ENCODE results near the gene GNAT1. TPM values are rescaled to one million over a fixed set of nuclear protein-coding genes. Genes with fewer than 3 reads are reported as not detected.

GNAT1 gene
- total RNA-seq, 2 donors from 2014 or later = not detected

GRCh38 chr3:50168388-50168787 is 23.0 kb upstream of the GNAT1 start:
- WGBS = 43% methylated on average over 9 of the region's 9 CpGs
- Histone ChIP-seq H3K27ac (peak overlapping the region; percentile 46 to 83), H3K4me1 (replicated peaks) (peaks cover 47% of the 10 kb centered on the region), H3K4me3 (no peak overlapping the region), H3K36me3 (no peaks in the 10 kb centered on the region), H3K9me3 (no peaks in the 10 kb centered on the region), H3K27me3 (replicated peaks; ENCODE audit: insufficient read depth) (no peaks in the 10 kb centered on the region)
- TF ChIP-seq POLR2AphosphoS5 (IDR thresholded peaks at IDR 0.05) (no peak), CTCF (IDR thresholded peaks at IDR 0.05) (no peak), POLR2A (IDR thresholded peaks at IDR 0.05) (no peak)
- DNase-seq (ENCODE audit: low spot score) = no peak
- intact Hi-C loops (cut with DNase I) = no loop called here

DNA sequence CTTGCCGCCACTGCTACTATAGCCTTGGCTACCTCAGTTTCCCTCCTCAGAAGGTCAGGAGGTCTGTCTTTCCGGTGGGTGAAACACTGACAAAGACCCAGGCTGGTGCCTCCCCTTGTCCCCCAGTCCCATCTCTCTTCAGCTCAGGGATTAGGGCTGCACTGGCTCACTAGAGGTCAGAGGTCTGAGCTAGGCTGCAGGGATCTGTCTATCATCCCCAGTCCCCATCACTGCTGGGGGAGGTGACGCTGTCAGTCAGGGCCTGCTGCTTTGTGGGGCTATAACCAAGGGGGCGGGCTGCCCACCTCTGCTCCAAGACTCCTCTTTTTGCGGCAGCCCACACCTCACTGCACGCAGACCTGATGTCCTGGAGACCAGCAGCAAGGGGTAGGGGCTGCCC is 22.6 kb upstream of the GNAT1 start:
- no peak for TF ChIP-seq CTCF (IDR thresholded peaks at IDR 0.05)
- TF ChIP-seq POLR2AphosphoS5 (IDR thresholded peaks at IDR 0.05) = no peak
- no peak for TF ChIP-seq POLR2A (IDR thresholded peaks at IDR 0.05)
- no peak for DNase-seq (ENCODE audit: low spot score)
- 85% methylated on average over 4 of the region's 6 CpGs for WGBS
- H3K4me1 ChIP-seq (replicated peaks) = peaks cover 47% of the 10 kb centered on the region
- intact Hi-C loops (cut with DNase I) = no loop called here
- no peak overlapping the region for H3K4me3 ChIP-seq
- H3K27ac ChIP-seq = peak overlapping the region; percentile 46 to 83
- H3K27me3 ChIP-seq (replicated peaks; ENCODE audit: insufficient read depth) = no peaks in the 10 kb centered on the region
- no peaks in the 10 kb centered on the region for H3K36me3 ChIP-seq
- H3K9me3 ChIP-seq = no peaks in the 10 kb centered on the region

GRCh38 chr3:50169232-50169832 is 22.1 kb upstream of the GNAT1 start:
- H3K27me3 ChIP-seq (replicated peaks; ENCODE audit: insufficient read depth) = no peaks in the 10 kb centered on the region
- H3K27ac ChIP-seq = peak overlapping the region in 1 of 2 donors; percentile 83
- DNase-seq (ENCODE audit: low spot score) = no peak
- no peaks in the 10 kb centered on the region for H3K9me3 ChIP-seq
- no peak overlapping the region for H3K4me3 ChIP-seq
- H3K4me1 ChIP-seq (replicated peaks) = peaks cover 46% of the 10 kb centered on the region
- no peaks in the 10 kb centered on the region for H3K36me3 ChIP-seq
- intact Hi-C loops (cut with DNase I) = no loop called here
- no peak for TF ChIP-seq POLR2A (IDR thresholded peaks at IDR 0.05)
- TF ChIP-seq POLR2AphosphoS5 (IDR thresholded peaks at IDR 0.05) = no peak
- no peak for TF ChIP-seq CTCF (IDR thresholded peaks at IDR 0.05)
- WGBS = 67% methylated on average over 9 of the region's 11 CpGs

GRCh38 chr3:50169858-50170257 is 21.6 kb upstream of the GNAT1 start:
- no peak overlapping the region for H3K4me3 ChIP-seq
- 56% methylated on average over 1 of the region's 1 CpG for WGBS
- no peak for TF ChIP-seq POLR2A (IDR thresholded peaks at IDR 0.05)
- intact Hi-C loops (cut with DNase I) = no loop called here
- peak overlapping the region in 1 of 2 donors; percentile 12 for H3K27ac ChIP-seq
- H3K27me3 ChIP-seq (replicated peaks; ENCODE audit: insufficient read depth) = no peaks in the 10 kb centered on the region
- H3K9me3 ChIP-seq = no peaks in the 10 kb centered on the region
- no peak for DNase-seq (ENCODE audit: low spot score)
- peaks cover 40% of the 10 kb centered on the region for H3K4me1 ChIP-seq (replicated peaks)
- H3K36me3 ChIP-seq = no peaks in the 10 kb centered on the region

DNA sequence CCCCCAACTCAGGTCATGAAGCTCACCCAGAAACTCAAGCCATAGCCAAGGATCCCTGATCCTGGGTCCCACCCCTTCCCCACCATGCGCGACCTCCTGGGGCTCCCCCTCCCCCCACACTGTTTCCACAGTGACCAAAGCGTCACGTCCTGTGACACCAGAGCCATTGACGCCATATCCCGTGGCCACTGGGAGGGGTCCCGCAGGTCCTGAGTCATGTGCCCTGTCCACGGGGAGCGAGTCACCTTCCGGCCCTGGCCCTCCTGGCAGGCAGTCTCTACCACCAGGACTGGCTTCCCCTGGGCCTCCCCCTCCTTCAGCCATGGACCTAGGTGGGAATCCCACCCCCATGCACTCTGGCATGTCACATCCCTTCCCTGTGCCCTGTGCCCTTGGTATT is 20.7 kb upstream of the GNAT1 start:
- intact Hi-C loops (cut with DNase I) = no loop called here
- peak overlapping the region in 1 of 2 donors; percentile 12 for H3K27ac ChIP-seq
- TF ChIP-seq POLR2A (IDR thresholded peaks at IDR 0.05) (no peak), POLR2AphosphoS5 (IDR thresholded peaks at IDR 0.05) (peak; percentile 26)
- DNase-seq (ENCODE audit: low spot score) = no peak
- peaks cover 32% of the 10 kb centered on the region for H3K4me1 ChIP-seq (replicated peaks)
- H3K9me3 ChIP-seq = no peaks in the 10 kb centered on the region
- 75% methylated on average over 10 of the region's 10 CpGs for WGBS
- no peaks in the 10 kb centered on the region for H3K36me3 ChIP-seq
- no peaks in the 10 kb centered on the region for H3K27me3 ChIP-seq (replicated peaks; ENCODE audit: insufficient read depth)
- H3K4me3 ChIP-seq = no peak overlapping the region
